Left lobe of liver (tissue), 2 donors: ENCODE results near the gene HNRNPUL2. TPM values are rescaled to one million over a fixed set of nuclear protein-coding genes. Genes with fewer than 3 reads are reported as not detected.

ENCODE experiments used
- ATAC-seq: fragments of 200-7000 bp; cut with Tn5 transposase; one replicate; pipeline ENCODE4 v1.9.1; 2020; ENCODE audit warnings: mild to moderate bottlenecking, moderate library complexity
- DNase-seq: peaks from one replicate; pipeline ENCODE4 v3.0.0-alpha.2; 2020; ENCODE audit warnings: low spot score
- total RNA-seq: library from RNA; stranded (reverse); gene quantifications from one replicate; pipeline ENCODE4 v1.2.1, GENCODE V29; 2021
- donor health status: DM: no; HTN: no; CAD: no; lungs with moderate emphysema.
- donor health status: DM: no; HTN: yes; CAD: no.

HNRNPUL2 gene
- total RNA-seq, 1 donor from 2014 or later, result 13.7 TPM

GRCh38 chr11:62727872-62728170, 564 bp upstream of the HNRNPUL2 start:
- DNase-seq (peak; percentile 87), ATAC-seq (peak; percentile 74)

DNA sequence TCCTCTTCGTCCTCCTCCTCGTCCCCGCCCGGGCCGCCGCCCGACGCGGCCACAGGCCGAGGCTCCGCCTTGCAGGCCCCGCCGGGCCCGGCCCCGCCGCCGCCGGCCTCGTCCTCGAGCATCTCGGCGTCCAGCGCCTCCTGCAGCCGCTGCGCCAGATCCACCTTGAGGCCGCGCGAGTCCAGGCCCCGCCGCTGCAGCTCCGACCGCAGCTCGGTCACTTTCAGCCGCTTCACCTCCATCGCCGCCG, 417 bp downstream of the HNRNPUL2 start:
- DNase-seq (no peak), ATAC-seq (peak; percentile 6)

DNA sequence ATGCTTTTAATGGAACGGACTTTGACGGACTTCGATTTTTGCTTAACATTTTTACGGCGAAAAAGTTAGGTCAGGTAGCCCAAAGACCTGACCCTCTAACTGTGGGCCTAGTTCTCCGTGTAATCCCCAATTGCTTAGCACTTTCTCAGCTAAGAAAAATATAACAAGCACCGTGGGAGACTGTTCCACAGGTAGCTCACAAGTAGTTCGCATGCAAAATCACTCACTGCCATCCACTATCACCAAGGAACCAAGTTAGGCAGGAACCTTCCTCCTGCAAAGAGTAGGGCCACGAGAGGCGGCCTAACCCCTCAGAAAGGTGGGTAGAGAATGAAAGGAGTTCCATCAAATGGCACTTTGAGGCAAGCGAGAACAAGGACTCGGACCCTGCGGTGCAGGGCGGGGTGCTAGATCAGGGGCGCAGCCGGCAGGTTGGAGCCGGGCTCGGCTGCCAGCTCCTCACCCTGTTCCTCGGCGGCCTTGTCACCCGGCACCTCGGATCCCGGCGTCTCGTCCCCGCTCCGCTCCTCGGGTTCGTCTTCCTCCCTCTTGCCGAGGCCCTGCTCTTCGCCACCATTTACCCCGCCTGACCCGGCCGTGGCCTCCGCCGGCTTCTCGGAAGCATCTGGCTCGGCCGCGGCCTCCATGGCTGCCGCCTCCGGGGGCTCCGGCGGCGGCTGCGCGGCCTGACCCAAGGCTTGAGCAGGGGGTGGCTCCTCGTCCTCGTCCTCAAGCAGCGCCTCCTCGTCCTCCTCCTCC, 922 bp downstream of the HNRNPUL2 start:
- DNase-seq, result peak; percentile 52
- ATAC-seq, result no peak

DNA sequence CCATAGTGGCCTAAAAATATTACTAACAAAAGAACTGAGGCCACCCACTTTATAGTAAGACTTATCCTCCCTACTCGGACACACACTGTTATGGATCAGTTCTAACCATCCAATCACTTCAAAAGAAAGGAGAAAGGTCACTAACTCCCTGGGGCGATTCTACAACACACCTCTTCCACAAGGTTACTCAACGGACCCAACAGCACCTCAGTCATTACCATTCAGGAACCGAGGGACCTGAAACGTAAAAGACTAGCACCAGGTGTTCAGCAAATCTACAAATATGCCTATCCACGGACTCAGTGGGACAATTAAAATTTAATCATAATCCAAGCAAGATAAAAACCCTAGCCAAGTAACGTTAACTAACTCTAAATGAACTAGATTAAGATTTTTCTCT, 1.6 kb downstream of the HNRNPUL2 start:
- no peak for DNase-seq

DNA sequence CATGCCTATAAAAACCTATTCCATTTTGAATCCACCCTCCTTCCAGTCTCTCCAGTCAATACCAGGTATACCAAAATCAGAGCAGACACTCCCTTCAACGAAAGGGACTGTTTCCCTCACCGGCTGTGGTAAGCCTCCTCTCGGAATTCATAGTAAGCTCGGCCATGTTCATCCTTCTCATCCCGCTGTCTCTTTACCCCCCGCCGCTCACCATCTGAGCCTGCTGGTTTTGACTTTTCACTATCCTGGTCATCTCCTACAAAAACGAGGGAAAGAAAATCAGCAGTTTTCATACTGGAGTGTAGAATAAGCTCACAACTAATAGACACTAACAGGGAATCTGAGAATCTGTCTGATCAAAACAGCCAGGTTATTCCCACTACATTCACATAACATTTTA, 3.1 kb downstream of the HNRNPUL2 start:
- ATAC-seq, result no peak
- no peak for DNase-seq

More for the DNA sequence above, 1.6 kb downstream of the HNRNPUL2 start:
- peak; percentile 5 for ATAC-seq

DNA sequence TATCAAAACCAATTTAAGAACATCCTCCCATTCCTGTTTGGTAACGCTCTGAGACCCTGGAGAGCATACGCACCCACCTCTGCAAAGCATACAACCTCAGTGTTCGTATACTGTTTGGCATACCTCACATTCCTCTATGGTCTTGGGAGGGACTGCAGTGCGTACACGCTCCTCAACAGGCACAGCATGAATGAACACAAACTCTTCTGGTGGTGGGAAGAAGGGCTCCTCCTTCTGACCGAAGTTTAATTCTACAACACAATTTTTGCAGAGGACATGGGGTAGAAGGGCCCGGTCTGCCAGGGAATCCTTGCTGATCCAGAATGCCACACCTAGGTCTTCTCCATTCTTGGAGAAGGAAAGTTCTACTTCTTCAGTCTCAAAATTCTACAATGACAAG, 5.3 kb downstream of the HNRNPUL2 start:
- ATAC-seq, result no peak
- DNase-seq, result no peak

DNA sequence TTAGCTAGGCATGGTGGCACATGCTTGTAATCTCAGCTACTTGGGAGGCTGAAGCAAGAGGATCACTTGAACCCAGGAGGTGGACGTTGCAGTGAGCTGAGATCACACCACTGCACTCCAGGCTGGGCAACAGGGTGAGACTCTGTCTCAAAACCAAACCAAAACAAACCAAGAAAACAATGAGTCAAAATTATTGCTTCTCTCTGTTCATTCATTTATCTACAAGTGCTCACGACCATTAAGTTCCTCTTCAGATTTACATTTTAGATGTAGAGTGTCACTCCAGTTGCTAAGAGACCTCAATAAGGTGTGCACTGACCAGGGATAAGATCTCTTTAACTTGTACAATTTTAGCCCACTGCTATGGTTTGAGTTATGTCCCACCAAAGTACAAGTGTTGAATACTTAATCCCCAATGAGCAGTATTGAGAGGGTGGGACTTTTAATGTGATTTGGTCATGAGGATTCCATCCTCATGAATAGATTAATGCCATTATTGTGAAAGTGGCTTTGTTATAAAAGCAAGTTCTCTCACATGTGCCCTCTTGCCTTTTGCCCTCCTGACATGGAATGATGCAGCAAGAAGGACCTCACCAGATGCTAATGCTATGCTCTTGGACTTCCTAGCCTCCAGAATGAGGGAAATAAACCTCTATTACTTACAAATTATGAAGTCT, 7.8 kb downstream of the HNRNPUL2 start:
- DNase-seq (no peak), ATAC-seq (no peak)

- DNase-seq, result no peak
- ATAC-seq, result no peak
Measured at GRCh38 chr11:62716816-62717215, 10.4 kb downstream of the HNRNPUL2 start.

- DNase-seq (no peak), ATAC-seq (no peak)
Measured at GRCh38 chr11:62716206-62716605, 11.1 kb downstream of the HNRNPUL2 start.

GRCh38 chr11:62715150-62716130, 11.8 kb downstream of the HNRNPUL2 start:
- no peak for ATAC-seq
- no peak for DNase-seq

DNA sequence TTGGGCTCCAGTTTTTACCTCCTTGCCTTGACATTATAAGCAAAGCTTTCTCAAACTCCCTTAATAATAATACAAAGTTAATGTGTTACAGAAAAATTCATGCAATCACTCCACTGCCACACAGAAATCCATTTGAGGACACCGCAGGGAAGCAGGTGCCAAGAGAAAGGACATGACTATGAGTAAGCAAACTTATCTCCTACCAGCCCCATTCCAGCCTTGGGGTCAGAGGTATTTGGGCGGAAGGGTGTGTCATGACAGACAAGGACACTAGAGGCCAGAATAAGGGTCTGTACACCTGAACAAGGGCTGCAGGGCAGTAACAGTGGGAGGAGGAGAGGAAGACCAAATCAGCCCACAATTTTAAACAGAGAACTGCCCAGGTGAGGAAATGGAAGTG, 13.9 kb downstream of the HNRNPUL2 start:
- DNase-seq, result peak; percentile 85
- ATAC-seq, result peak; percentile 69

DNA sequence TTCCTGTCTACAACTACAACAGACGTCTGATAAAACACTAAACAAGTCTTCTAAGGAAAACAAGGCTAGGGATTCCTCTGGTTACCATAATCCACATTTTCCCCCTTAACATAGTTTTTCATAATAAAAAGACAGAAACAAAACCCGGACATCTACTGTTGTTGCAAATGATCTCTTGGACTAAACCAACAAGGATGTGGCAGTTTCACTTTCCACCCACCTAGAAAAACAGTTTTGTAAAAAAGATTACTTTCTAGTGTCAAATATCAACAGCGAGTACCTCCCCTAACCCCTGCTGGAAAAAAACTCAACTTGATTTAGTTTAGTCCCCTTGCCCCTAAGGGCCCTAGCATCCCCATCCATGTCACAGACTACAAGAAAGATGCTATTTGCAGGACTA, 14.4 kb downstream of the HNRNPUL2 start:
- ATAC-seq, result no peak
- DNase-seq, result no peak

GRCh38 chr11:62712276-62712812, 14.9 kb downstream of the HNRNPUL2 start:
- no peak for ATAC-seq
- DNase-seq, result no peak

DNA sequence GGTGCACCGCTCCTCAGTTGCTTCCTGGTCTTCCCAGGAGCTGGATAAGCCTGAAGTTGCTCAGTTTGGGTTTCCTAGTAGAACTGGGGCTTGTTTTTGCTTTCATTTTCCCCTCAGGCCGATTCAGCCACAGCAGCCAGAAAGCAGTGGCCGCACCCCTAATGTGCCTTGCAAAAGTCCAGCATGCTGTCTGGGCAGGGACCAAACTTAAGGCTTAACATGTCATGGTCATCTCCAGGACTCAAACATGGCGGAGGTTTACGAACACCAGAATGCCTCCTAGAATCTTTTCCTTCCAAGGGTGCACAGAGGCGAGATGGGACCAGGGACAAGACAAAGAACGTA, 17.3 kb downstream of the HNRNPUL2 start:
- DNase-seq (no peak), ATAC-seq (peak; percentile 7)

GRCh38 chr11:62709247-62710000, 17.8 kb downstream of the HNRNPUL2 start:
- DNase-seq (peak; percentile 97), ATAC-seq (peak; percentile 75)

DNA sequence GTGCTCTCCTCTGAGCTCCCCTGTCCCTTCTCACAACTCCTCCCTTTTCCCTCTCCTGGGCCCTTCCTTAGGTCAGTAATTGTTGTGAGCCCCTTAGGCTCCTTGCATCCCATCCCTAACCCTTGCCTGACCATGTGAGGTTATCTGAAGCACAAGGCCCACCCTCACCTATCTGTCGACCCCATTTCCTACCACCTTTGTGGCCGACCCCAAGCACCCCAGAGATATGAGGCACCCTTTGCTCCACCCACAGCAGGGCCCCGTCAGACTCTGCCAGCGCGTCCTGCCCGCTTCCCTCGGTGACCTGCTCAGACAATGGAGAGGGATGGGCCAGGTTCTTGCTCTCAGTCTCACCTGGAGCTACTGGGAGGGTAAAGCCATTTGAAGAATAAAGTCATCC, 18.5 kb downstream of the HNRNPUL2 start:
- peak; percentile 55 for DNase-seq
- no peak for ATAC-seq

DNA sequence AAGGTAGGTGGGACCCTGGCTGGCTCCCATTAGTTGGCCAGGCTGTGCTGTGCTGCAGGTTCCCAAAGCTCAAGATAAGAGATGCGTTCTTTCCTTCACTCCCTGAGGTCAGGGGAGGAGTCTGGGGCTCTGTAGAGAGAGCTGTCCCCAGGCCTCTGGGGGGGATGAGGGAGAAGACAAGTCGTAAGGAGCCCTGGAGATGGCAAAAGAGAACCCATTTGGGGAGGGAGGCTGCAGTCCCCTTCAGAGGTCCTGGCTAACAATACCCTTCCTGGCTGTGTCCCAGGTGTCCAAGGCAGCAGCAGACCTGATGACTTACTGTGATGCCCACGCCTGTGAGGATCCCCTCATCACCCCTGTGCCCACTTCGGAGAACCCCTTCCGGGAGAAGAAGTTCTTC, 18.9 kb downstream of the HNRNPUL2 start:
- ATAC-seq (no peak), DNase-seq (no peak)

DNA sequence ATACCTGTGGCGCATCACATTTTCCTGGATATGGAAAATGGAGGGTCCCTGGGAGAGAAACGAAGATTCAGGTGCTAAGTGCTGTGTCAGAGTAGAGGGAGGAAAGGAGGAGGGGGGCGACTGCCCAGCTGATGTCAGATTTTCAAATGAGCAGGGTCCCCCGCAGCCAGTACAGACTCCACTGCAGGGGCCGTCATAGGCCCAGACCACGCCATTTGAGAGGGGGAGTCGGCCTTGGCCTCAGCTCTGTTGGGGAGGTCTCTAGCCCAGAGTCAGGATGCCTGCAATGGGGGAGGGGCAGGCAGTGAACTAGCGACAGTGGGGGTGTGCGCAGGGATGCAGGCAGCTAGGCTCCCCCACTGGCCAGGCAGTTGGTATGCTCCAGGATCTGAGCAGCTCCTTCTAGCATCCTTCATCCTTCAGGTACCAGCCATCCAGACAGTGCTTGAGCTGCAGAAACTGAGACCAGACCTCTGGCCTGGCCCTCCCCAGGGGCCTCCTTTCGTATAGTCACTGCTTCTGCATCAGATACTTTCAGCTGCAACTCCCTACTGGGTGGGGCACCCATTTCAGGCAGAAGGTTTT, 19.9 kb downstream of the HNRNPUL2 start, which contains the start of the genes BSCL2 and GNG3:
Gene BSCL2, minus strand, starts transcription at position 148 of the 585 bp plus-strand sequence. CDS start 229 bp downstream, outside the sequence.
Gene GNG3, plus strand, starts transcription at position 400 of the 585 bp plus-strand sequence. CDS start 620 bp downstream, outside the sequence.
- ATAC-seq, result no peak

DNA sequence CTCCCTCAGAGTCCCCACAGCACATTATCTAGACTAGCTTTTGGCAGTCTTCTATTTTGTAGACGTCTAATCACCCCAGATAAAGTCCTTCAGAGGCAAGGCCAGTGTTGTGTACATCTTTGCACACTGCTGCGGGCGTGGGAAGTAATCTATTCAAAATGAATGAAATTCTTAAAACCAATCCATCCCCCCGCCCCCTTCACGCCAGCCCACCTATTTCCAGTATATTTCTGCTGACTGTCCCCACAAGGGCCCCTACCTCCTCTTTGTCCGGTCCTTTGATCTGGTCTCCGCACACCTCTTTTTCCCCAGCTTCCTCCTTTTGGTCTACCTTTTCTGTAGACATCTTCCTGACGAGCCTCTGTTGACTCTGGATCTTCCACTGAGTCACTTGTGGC, 20.4 kb downstream of the HNRNPUL2 start:
- ATAC-seq, result no peak
- no peak for DNase-seq

More for the DNA sequence above, 19.9 kb downstream of the HNRNPUL2 start, which contains the start of the genes BSCL2 and GNG3:
- DNase-seq, result no peak
